Measurements from ENCODE around the gene CDK5RAP1.

- TF ChIP-seq CTCF (IDR thresholded peaks at IDR 0.05; ENCODE audit: low read depth, low read length, poor library complexity, severe bottlenecking) (no peak), EZH2phosphoT487 (IDR thresholded peaks at IDR 0.05; ENCODE audit: borderline replicate concordance, low read length) (no peak)
Measured at GRCh38 chr20:33434434-33434833, 33.1 kb upstream of the CDK5RAP1 start.
